ENCODE measurements around the gene STXBP6.

Gene STXBP6

DNA sequence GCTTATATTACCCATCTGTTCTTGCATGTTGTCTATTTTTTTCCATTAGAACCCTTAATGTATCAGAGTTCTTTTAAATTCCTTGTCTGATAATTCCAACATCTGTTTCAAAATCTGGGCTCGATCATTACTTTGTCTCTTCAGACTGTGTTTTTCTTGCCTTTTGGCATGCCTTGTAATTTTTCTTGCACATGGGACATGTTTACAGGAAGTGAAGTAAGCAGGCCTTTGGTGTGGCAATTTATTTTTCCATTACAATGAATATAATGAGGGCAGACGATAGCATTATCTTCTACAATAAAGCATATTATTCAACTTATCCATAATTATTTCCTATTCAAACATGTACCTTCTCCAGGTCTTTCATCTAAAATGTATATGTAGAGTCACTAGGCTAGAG, 48.3 kb downstream of the STXBP6 start:
- DNase-seq = no peak

DNA sequence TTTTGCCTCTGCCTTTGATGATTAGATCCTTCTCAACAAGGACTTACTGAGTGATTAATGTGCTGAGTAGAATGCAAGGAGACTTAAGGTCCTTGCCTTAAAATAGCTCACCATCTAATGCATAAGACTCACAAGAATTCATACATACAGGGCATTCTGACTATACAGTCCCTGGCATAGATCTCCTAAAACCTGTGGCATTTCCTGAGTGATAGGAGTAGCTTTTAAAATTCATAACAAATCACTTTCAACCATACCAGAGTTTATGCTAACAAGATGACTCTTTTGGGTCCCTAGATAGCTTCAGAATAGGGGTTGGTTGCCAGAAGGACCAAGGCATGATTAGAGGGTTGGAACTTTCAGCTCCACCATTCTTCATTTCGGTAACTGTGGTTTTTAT, 48.8 kb downstream of the STXBP6 start:
- Histone ChIP-seq H3K4ac (ENCODE audit: low read depth, low read length) (no peak overlapping the region), H3K27ac (ENCODE audit: low read depth, low read length) (no peak overlapping the region), H3K27me3 (ENCODE audit: insufficient read depth, low read length, poor library complexity) (no peaks in the 10 kb centered on the region), H3K4me3 (ENCODE audit: low read length) (no peak overlapping the region), H3K18ac (ENCODE audit: low read length) (no peak overlapping the region), H3K23ac (ENCODE audit: low read length) (no peak overlapping the region), H4K5ac (ENCODE audit: low read length) (no peak overlapping the region), H2BK5ac (ENCODE audit: low read length) (no peak overlapping the region), H2AK5ac (ENCODE audit: low read length) (no peak overlapping the region), H3K56ac (ENCODE audit: low read length) (no peak overlapping the region), H4K8ac (ENCODE audit: low read depth, low read length) (no peak overlapping the region), H3K4me2 (ENCODE audit: low read length) (no peak overlapping the region), H3K9ac (ENCODE audit: low read length) (no peak overlapping the region), H3K36me3 (ENCODE audit: control insufficient read depth, insufficient read depth, low read length) (no peaks in the 10 kb centered on the region), H2BK15ac (replicated peaks; ENCODE audit: low read depth) (no peak overlapping the region), H3K79me2 (ENCODE audit: control insufficient read depth, insufficient read depth, low read length) (no peaks in the 10 kb centered on the region), H3K4me1 (ENCODE audit: control insufficient read depth, low read depth, low read length) (no peaks in the 10 kb centered on the region), H2BK120ac (ENCODE audit: low read depth, low read length) (no peak overlapping the region), H3K79me1 (ENCODE audit: low read length) (no peaks in the 10 kb centered on the region)
- WGBS (ENCODE audit: extremely low coverage, insufficient coverage, low lambda C conversion rate) = no CpG with 5 or more reads among the region's 1 CpG
- DNase-seq = no peak

More for the DNA sequence above, 48.3 kb downstream of the STXBP6 start:
- no peak overlapping the region for H3K18ac ChIP-seq (ENCODE audit: low read length)
- no peak overlapping the region for H3K4me2 ChIP-seq (ENCODE audit: low read length)
- H3K36me3 ChIP-seq (ENCODE audit: control insufficient read depth, insufficient read depth, low read length) = no peaks in the 10 kb centered on the region
- H4K8ac ChIP-seq (ENCODE audit: low read depth, low read length) = no peak overlapping the region
- H2BK5ac ChIP-seq (ENCODE audit: low read length) = no peak overlapping the region
- H2AK5ac ChIP-seq (ENCODE audit: low read length) = no peak overlapping the region
- no peaks in the 10 kb centered on the region for H3K79me1 ChIP-seq (ENCODE audit: low read length)
- no peak overlapping the region for H3K56ac ChIP-seq (ENCODE audit: low read length)
- H4K5ac ChIP-seq (ENCODE audit: low read length) = no peak overlapping the region
- WGBS (ENCODE audit: extremely low coverage, insufficient coverage, low lambda C conversion rate) = no CpG with 5 or more reads among the region's 2 CpGs
- H2BK15ac ChIP-seq (replicated peaks; ENCODE audit: low read depth) = no peak overlapping the region
- H3K4me3 ChIP-seq (ENCODE audit: low read length) = no peak overlapping the region
- no peaks in the 10 kb centered on the region for H3K4me1 ChIP-seq (ENCODE audit: control insufficient read depth, low read depth, low read length)
- H3K9ac ChIP-seq (ENCODE audit: low read length) = no peak overlapping the region
- no peak overlapping the region for H3K23ac ChIP-seq (ENCODE audit: low read length)
- H3K4ac ChIP-seq (ENCODE audit: low read depth, low read length) = no peak overlapping the region
- no peak overlapping the region for H3K27ac ChIP-seq (ENCODE audit: low read depth, low read length)
- H3K79me2 ChIP-seq (ENCODE audit: control insufficient read depth, insufficient read depth, low read length) = no peaks in the 10 kb centered on the region
- no peak overlapping the region for H2BK120ac ChIP-seq (ENCODE audit: low read depth, low read length)
- H3K27me3 ChIP-seq (ENCODE audit: insufficient read depth, low read length, poor library complexity) = no peaks in the 10 kb centered on the region

- no peaks in the 10 kb centered on the region for H3K4me1 ChIP-seq (ENCODE audit: control insufficient read depth, low read depth, low read length)
- no peak overlapping the region for H3K9ac ChIP-seq (ENCODE audit: low read length)
- H3K23ac ChIP-seq (ENCODE audit: low read length) = no peak overlapping the region
- H3K27me3 ChIP-seq (ENCODE audit: insufficient read depth, low read length, poor library complexity) = no peaks in the 10 kb centered on the region
- no peak overlapping the region for H3K18ac ChIP-seq (ENCODE audit: low read length)
- H3K4me3 ChIP-seq (ENCODE audit: low read length) = no peak overlapping the region
- no peak for DNase-seq
- H3K56ac ChIP-seq (ENCODE audit: low read length) = no peak overlapping the region
- H3K36me3 ChIP-seq (ENCODE audit: control insufficient read depth, insufficient read depth, low read length) = no peaks in the 10 kb centered on the region
- H2BK15ac ChIP-seq (replicated peaks; ENCODE audit: low read depth) = no peak overlapping the region
- no peak overlapping the region for H2AK5ac ChIP-seq (ENCODE audit: low read length)
- no peaks in the 10 kb centered on the region for H3K79me2 ChIP-seq (ENCODE audit: control insufficient read depth, insufficient read depth, low read length)
- no peak overlapping the region for H3K27ac ChIP-seq (ENCODE audit: low read depth, low read length)
- no peaks in the 10 kb centered on the region for H3K79me1 ChIP-seq (ENCODE audit: low read length)
- no peak overlapping the region for H3K4me2 ChIP-seq (ENCODE audit: low read length)
- H3K4ac ChIP-seq (ENCODE audit: low read depth, low read length) = no peak overlapping the region
- no peak overlapping the region for H4K5ac ChIP-seq (ENCODE audit: low read length)
- no peak overlapping the region for H2BK5ac ChIP-seq (ENCODE audit: low read length)
- WGBS (ENCODE audit: extremely low coverage, insufficient coverage, low lambda C conversion rate) = no CpG with 5 or more reads among the region's 4 CpGs
- no peak overlapping the region for H4K8ac ChIP-seq (ENCODE audit: low read depth, low read length)
- no peak overlapping the region for H2BK120ac ChIP-seq (ENCODE audit: low read depth, low read length)
Measured at GRCh38 chr14:24999157-24999556, 50.8 kb downstream of the STXBP6 start.

DNA sequence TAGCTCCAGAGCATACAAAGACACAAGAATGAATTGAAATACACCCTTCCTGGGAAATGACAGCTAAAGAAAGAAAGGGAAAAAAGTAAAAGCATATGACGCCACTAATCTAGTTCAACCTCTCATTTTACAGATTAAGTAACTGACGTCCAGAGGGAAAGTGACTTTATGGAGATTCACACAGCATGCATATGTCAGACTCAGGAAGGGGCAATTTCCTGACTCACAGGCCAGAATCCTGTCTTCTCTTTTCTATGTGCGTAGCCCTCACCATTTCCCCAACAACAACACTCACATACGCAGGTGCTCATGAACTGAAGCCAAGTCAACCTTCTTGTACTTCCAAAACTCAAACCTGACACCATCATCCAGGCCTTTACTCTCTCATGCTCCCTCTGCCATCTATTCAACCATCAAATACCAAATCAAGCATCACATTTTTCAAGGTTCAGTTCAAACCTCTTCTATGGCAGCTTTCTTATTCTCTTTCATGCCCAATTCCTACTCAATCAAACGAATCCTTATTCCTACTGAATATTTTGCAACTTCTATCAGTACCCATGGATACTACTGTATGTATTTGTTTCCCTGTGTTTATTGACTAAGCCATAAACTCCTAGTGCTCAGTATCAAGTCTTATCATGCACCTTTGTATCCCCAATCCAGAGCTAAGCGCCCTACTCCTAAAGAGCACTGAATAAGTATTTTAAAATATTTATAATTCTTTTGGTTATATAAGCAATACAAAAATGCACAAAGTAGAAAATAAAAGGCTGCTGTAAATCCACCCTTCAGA, 52.8 kb downstream of the STXBP6 start:
- Histone ChIP-seq H2AK5ac (ENCODE audit: low read length) (no peak overlapping the region), H3K4me2 (ENCODE audit: low read length) (no peak overlapping the region), H4K5ac (ENCODE audit: low read length) (no peak overlapping the region), H3K27me3 (ENCODE audit: insufficient read depth, low read length, poor library complexity) (no peaks in the 10 kb centered on the region), H2BK5ac (ENCODE audit: low read length) (no peak overlapping the region), H3K9ac (ENCODE audit: low read length) (no peak overlapping the region), H3K4me3 (ENCODE audit: low read length) (no peak overlapping the region), H3K18ac (ENCODE audit: low read length) (no peak overlapping the region), H3K4ac (ENCODE audit: low read depth, low read length) (no peak overlapping the region), H2BK15ac (replicated peaks; ENCODE audit: low read depth) (no peak overlapping the region), H4K8ac (ENCODE audit: low read depth, low read length) (no peak overlapping the region), H3K79me1 (ENCODE audit: low read length) (no peaks in the 10 kb centered on the region), H2BK120ac (ENCODE audit: low read depth, low read length) (no peak overlapping the region), H3K36me3 (ENCODE audit: control insufficient read depth, insufficient read depth, low read length) (no peaks in the 10 kb centered on the region), H3K79me2 (ENCODE audit: control insufficient read depth, insufficient read depth, low read length) (no peaks in the 10 kb centered on the region), H3K23ac (ENCODE audit: low read length) (no peak overlapping the region), H3K4me1 (ENCODE audit: control insufficient read depth, low read depth, low read length) (no peaks in the 10 kb centered on the region), H3K27ac (ENCODE audit: low read depth, low read length) (no peak overlapping the region), H3K56ac (ENCODE audit: low read length) (no peak overlapping the region)
- no peak for DNase-seq
- WGBS (ENCODE audit: extremely low coverage, insufficient coverage, low lambda C conversion rate) = 100% methylated on average over 1 of the region's 6 CpGs

DNA sequence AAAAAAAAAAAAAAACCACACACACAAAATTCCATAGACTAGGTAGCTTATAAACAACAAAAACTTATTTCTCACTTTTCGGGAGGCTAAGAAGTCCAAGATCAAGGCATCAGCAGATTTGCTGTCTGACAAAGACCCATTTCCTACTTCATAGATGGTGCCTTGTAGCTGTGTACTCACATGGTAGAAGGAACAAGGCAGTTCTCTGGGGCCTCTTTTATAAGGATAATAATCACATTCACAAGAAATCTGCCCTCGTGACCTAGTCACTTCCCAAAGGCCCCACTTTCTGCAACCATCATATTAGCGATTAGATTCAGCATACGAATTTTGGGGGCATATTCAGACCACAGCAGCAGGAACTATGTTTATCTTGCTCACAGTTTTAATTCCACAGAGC, 54.9 kb downstream of the STXBP6 start:
- no peak overlapping the region for H3K27ac ChIP-seq (ENCODE audit: low read depth, low read length)
- H3K4me1 ChIP-seq (ENCODE audit: control insufficient read depth, low read depth, low read length) = no peaks in the 10 kb centered on the region

DNA sequence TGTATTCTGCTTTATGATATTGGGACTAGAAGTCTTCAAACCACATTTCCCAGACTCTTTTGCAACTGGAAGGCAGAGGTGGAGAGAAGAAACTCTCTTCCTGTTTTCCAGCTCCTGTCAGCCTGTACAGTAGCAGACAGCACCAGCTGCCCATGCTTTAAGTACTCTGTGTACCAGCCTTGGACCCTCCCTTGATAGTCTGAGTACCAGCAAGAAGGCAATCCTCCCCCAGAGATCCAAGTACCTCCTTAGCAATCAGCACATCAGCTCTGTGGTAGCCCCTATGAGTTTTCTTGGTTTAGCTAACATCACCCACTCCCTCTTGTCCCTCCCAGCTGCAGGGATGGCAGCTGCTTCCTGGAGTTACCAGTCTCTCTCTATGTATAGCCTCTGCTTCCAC, 56.3 kb downstream of the STXBP6 start:
- Histone ChIP-seq H3K4me2 (ENCODE audit: low read length) (no peak overlapping the region), H2BK15ac (replicated peaks; ENCODE audit: low read depth) (no peak overlapping the region), H3K79me1 (ENCODE audit: low read length) (no peaks in the 10 kb centered on the region), H2AK5ac (ENCODE audit: low read length) (no peak overlapping the region), H3K4me1 (ENCODE audit: control insufficient read depth, low read depth, low read length) (no peaks in the 10 kb centered on the region), H3K36me3 (ENCODE audit: control insufficient read depth, insufficient read depth, low read length) (no peaks in the 10 kb centered on the region), H4K5ac (ENCODE audit: low read length) (no peak overlapping the region), H3K27me3 (ENCODE audit: insufficient read depth, low read length, poor library complexity) (no peaks in the 10 kb centered on the region), H3K79me2 (ENCODE audit: control insufficient read depth, insufficient read depth, low read length) (no peaks in the 10 kb centered on the region), H4K8ac (ENCODE audit: low read depth, low read length) (no peak overlapping the region), H3K18ac (ENCODE audit: low read length) (no peak overlapping the region), H2BK5ac (ENCODE audit: low read length) (no peak overlapping the region), H3K56ac (ENCODE audit: low read length) (no peak overlapping the region), H3K23ac (ENCODE audit: low read length) (no peak overlapping the region), H3K4me3 (ENCODE audit: low read length) (no peak overlapping the region), H3K9ac (ENCODE audit: low read length) (no peak overlapping the region), H3K27ac (ENCODE audit: low read depth, low read length) (no peak overlapping the region), H3K4ac (ENCODE audit: low read depth, low read length) (no peak overlapping the region), H2BK120ac (ENCODE audit: low read depth, low read length) (no peak overlapping the region)
- DNase-seq = no peak

More for the DNA sequence above, 54.9 kb downstream of the STXBP6 start:
- H2BK120ac ChIP-seq (ENCODE audit: low read depth, low read length) = no peak overlapping the region
- H3K18ac ChIP-seq (ENCODE audit: low read length) = no peak overlapping the region
- no peak overlapping the region for H3K56ac ChIP-seq (ENCODE audit: low read length)
- H3K23ac ChIP-seq (ENCODE audit: low read length) = no peak overlapping the region
- H3K36me3 ChIP-seq (ENCODE audit: control insufficient read depth, insufficient read depth, low read length) = no peaks in the 10 kb centered on the region
- H4K5ac ChIP-seq (ENCODE audit: low read length) = no peak overlapping the region
- H3K79me2 ChIP-seq (ENCODE audit: control insufficient read depth, insufficient read depth, low read length) = no peaks in the 10 kb centered on the region
- no peak overlapping the region for H2BK5ac ChIP-seq (ENCODE audit: low read length)
- no peak overlapping the region for H3K4ac ChIP-seq (ENCODE audit: low read depth, low read length)
- H3K27me3 ChIP-seq (ENCODE audit: insufficient read depth, low read length, poor library complexity) = no peaks in the 10 kb centered on the region
- DNase-seq = no peak
- H4K8ac ChIP-seq (ENCODE audit: low read depth, low read length) = no peak overlapping the region
- no peaks in the 10 kb centered on the region for H3K79me1 ChIP-seq (ENCODE audit: low read length)
- no peak overlapping the region for H3K9ac ChIP-seq (ENCODE audit: low read length)
- no peak overlapping the region for H3K4me3 ChIP-seq (ENCODE audit: low read length)
- no CpG with 5 or more reads among the region's 4 CpGs for WGBS (ENCODE audit: extremely low coverage, insufficient coverage, low lambda C conversion rate)
- H2AK5ac ChIP-seq (ENCODE audit: low read length) = no peak overlapping the region
- H2BK15ac ChIP-seq (replicated peaks; ENCODE audit: low read depth) = no peak overlapping the region
- H3K4me2 ChIP-seq (ENCODE audit: low read length) = no peak overlapping the region

Data from mesendoderm (in vitro differentiated cells).